HepG2 (cell line): ENCODE data around the gene PIP4K2B. TPM values are rescaled to one million over a fixed set of nuclear protein-coding genes. Genes with fewer than 3 reads are reported as not detected.

Experiments
- HDAC2 ChIP-seq: sonication (generic); formaldehyde crosslinking; IDR thresholded peaks from 2 replicates; pipeline ENCODE4 v1.4.0; 2020; ENCODE audit warnings: missing genetic modification reagents
- HOXA3 ChIP-seq: sonication (generic); formaldehyde crosslinking; IDR thresholded peaks from 2 replicates; pipeline ENCODE4 v1.5.0; 2020; ENCODE audit warnings: missing genetic modification reagents
- MAX ChIP-seq: IDR thresholded peaks from 2 replicates; pipeline ENCODE4 v1.6.1; 2012; ENCODE audit warnings: inconsistent platforms
- MXD3 ChIP-seq: IDR thresholded peaks from 2 replicates; pipeline ENCODE4 v1.6.1; 2016; ENCODE audit warnings: mild to moderate bottlenecking, missing biosample characterization, missing genetic modification reagents
- MXI1 ChIP-seq: IDR thresholded peaks from 3 replicates; pipeline ENCODE4 v1.6.1; 2012; ENCODE audit warnings: low read depth, low read length, inconsistent platforms, borderline replicate concordance
- SP2 ChIP-seq: sonication (generic); formaldehyde crosslinking; IDR thresholded peaks from 2 replicates; pipeline ENCODE4 v1.5.1; 2020; ENCODE audit warnings: mild to moderate bottlenecking, missing genetic modification reagents
- TFDP1 ChIP-seq: IDR thresholded peaks from 2 replicates; pipeline ENCODE4 v1.6.1; 2016; ENCODE audit warnings: missing compliant biosample characterization, missing genetic modification reagents, borderline replicate concordance
- TSC22D2 ChIP-seq: sonication (generic); formaldehyde crosslinking; IDR thresholded peaks from 2 replicates; pipeline ENCODE4 v1.5.1; 2020; ENCODE audit warnings: missing genetic modification reagents, mild to moderate bottlenecking, borderline replicate concordance
- ZBTB42 ChIP-seq: sonication (generic); formaldehyde crosslinking; IDR thresholded peaks from 2 replicates; pipeline ENCODE4 v1.5.0; 2020; ENCODE audit warnings: mild to moderate bottlenecking, missing genetic modification reagents
- ZC3H4 ChIP-seq: sonication (generic); formaldehyde crosslinking; IDR thresholded peaks from 2 replicates; pipeline ENCODE4 v1.4.0; 2020; ENCODE audit warnings: missing genetic modification reagents, borderline replicate concordance
- ZNF280D ChIP-seq: sonication (generic); formaldehyde crosslinking; IDR thresholded peaks from 2 replicates; pipeline ENCODE4 v1.5.1; 2020; ENCODE audit warnings: mild to moderate bottlenecking, missing genetic modification reagents
- ZNF367 ChIP-seq: sonication (generic); formaldehyde crosslinking; IDR thresholded peaks from 2 replicates; pipeline ENCODE4 v1.4.0; 2020; ENCODE audit warnings: missing genetic modification reagents, borderline replicate concordance
- ZNF407 ChIP-seq: sonication (generic); formaldehyde crosslinking; IDR thresholded peaks from one replicate; pipeline ENCODE4 v1.5.1; 2020; ENCODE audit warnings: mild to moderate bottlenecking, missing genetic modification reagents; ENCODE audit errors: not compliant biosample characterization
- ZNF564 ChIP-seq: sonication (generic); formaldehyde crosslinking; IDR thresholded peaks from 2 replicates; pipeline ENCODE4 v1.8.1; 2023; ENCODE audit warnings: mild to moderate bottlenecking, missing genetic modification reagents
- ZNF768 ChIP-seq: sonication (generic); formaldehyde crosslinking; IDR thresholded peaks from 2 replicates; pipeline ENCODE4 v1.4.0; 2020; ENCODE audit warnings: missing genetic modification reagents
- polyA plus RNA-seq, 8 experiments: library from polyadenylated mRNA; depleted of rRNA in 3 of 8; stranded (reverse) in 7 of 8; unstranded in 1 of 8; fragments of >200 nt; fragmentation: Illumina TruSeq in 4 of 8; extraction: Trizol in 4 of 8; gene quantifications; 2 replicates each; pipeline versions ENCODE4 v1.2.1 to v1.2.3, GENCODE V29; 2011 to 2016; ENCODE audit warnings: low read depth in 4 of 8, missing spikeins in 1 of 8, mixed read lengths in 1 of 8; ENCODE audit not compliant: insufficient read depth in 1 of 8
- total RNA-seq, 5 experiments: library from RNA; depleted of rRNA; stranded (reverse); fragments of >200 nt; fragmentation: Illumina TruSeq; extraction: Trizol; gene quantifications; 2 replicates each; pipeline ENCODE4 v1.2.3, GENCODE V29; 2016; ENCODE audit warnings: low read depth in 1 of 5

The PIP4K2B gene
- total and polyA plus RNA-seq, 2 of the 13 experiments (the other 11 are each of a cell fraction or from before 2014, with no cell fraction given): 20.4 to 54.0 TPM

- no peak for TF ChIP-seq ZNF407 (CRISPR knock-in tag)
- peak; percentile 63; the same call in 1 of the 2 replicates for TF ChIP-seq ZNF768 (CRISPR knock-in tag)
- TF ChIP-seq ZNF564 (CRISPR knock-in tag): no peak
- no peak for TF ChIP-seq TSC22D2 (CRISPR knock-in tag)
- peak; percentile 58; the same call in 1 of the 2 replicates for TF ChIP-seq ZC3H4
- peak; percentile 21; the same call in 1 of the 2 replicates for TF ChIP-seq MAX
- 0 out of 3 replicates have a peak, but pooled peaks have one; percentile 34 for TF ChIP-seq MXI1
- 0 out of 2 replicates have a peak, but pooled peaks have one; percentile 31 for TF ChIP-seq SP2 (CRISPR knock-in tag)
- TF ChIP-seq TFDP1 (CRISPR knock-in tag): peak; percentile 59; the same call in 1 of the 2 replicates
- peak; percentile 56; the same call in 1 of the 2 replicates for TF ChIP-seq MXD3 (CRISPR knock-in tag)
- peak; percentile 55 for TF ChIP-seq HDAC2 (CRISPR knock-in tag)
- TF ChIP-seq HOXA3 (CRISPR knock-in tag): no peak
- TF ChIP-seq ZNF280D: 0 out of 2 replicates have a peak, but pooled peaks have one; percentile 40
- 0 out of 2 replicates have a peak, but pooled peaks have one; percentile 2 for TF ChIP-seq ZBTB42 (CRISPR knock-in tag)
- TF ChIP-seq ZNF367 (CRISPR knock-in tag): peak; percentile 78; the same call in 1 of the 2 replicates
These were observed 48.8 kb downstream of the PIP4K2B start (continued) for GRCh38 chr17:38750312-38751121.
